HL-60 (cell line): ENCODE data around the gene MRAS.

Experiments
- DNase-seq, 2 experiments: peaks; one replicate each; pipeline ENCODE4 v3.0.0-alpha.2; 2010 to 2020; ENCODE audit warnings: low read depth in 1 of 2, low spot score in 1 of 2
- H3K27ac ChIP-seq: fragments of 250-450 bp; sonication (Bioruptor Pico); replicated peaks from 2 replicates; pipeline ENCODE4 v1.5.1; 2020; ENCODE audit warnings: mild to moderate bottlenecking, moderate library complexity
- H3K27me3 ChIP-seq: fragments of 250-450 bp; sonication (Bioruptor Pico); 2 replicates; pipeline ENCODE4 v1.5.1; 2021; ENCODE audit warnings: mild to moderate bottlenecking, moderate library complexity; ENCODE audit not compliant: insufficient read depth, poor library complexity, severe bottlenecking
- H3K4me3 ChIP-seq: replicated peaks from 2 replicates; pipeline ENCODE4 v1.5.1; 2011; ENCODE audit warnings: mild to moderate bottlenecking, control low read depth, low read length; ENCODE audit not compliant: insufficient read depth
- GABPA ChIP-seq: IDR thresholded peaks from 2 replicates; pipeline ENCODE4 v1.6.1; 2012; ENCODE audit warnings: low read depth
- POLR2AphosphoS5 ChIP-seq: IDR thresholded peaks from 2 replicates; pipeline ENCODE4 v1.6.1; 2012; ENCODE audit warnings: low read depth
- SPI1 ChIP-seq: IDR thresholded peaks from 2 replicates; pipeline ENCODE4 v1.6.1; 2012; ENCODE audit warnings: low read depth, mild to moderate bottlenecking, borderline replicate concordance
- TF ChIP-seq, protein P1 (sequence below): IDR thresholded peaks from 2 replicates; pipeline ENCODE4 v1.6.1; 2012; ENCODE audit warnings: low read depth; ENCODE audit not compliant: insufficient replicate concordance
- TF ChIP-seq, protein P2 (sequence below): IDR thresholded peaks from one replicate; pipeline ENCODE4 v1.5.1; 2011; ENCODE audit warnings: low read length, control low read depth, inconsistent platforms; ENCODE audit not compliant: insufficient read depth

Gene MRAS

DNA sequence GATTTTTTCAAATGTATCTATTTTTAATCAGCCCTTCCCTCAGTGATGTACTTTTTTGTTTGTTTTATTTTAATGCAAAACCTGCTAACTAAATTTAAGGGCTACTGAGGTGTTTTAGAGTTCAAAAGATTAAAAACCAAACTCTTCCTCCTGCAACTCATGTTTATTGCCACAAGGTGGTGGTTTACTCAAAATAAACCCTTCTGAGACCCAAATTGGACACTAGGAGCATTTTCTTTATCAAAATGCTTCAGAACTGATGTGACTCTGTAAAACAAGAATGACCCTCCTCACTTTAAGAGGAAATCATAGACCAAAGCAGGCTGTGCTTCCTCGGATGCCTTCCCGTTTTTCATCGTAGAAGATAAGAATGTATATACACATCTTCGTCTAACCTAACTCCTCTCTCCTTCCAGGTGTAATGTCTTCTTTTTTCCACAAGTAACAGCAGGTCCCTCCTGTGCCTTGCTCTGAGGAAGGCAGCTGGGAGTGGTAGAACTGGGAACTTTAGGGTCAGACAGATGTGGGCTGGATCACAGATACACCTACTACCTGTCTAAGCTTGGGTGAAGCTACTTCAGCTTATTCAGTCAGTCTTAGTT, 15.8 kb upstream of the MRAS start:
- peaks cover 37% of the 10 kb centered on the region for H3K27me3 ChIP-seq
- no peak overlapping the region for H3K4me3 ChIP-seq
- DNase-seq = no peak
- no peak overlapping the region for H3K27ac ChIP-seq
- TF ChIP-seq POLR2AphosphoS5 = no peak
- no peak for TF ChIP-seq SPI1
- TF ChIP-seq, protein P1, sequence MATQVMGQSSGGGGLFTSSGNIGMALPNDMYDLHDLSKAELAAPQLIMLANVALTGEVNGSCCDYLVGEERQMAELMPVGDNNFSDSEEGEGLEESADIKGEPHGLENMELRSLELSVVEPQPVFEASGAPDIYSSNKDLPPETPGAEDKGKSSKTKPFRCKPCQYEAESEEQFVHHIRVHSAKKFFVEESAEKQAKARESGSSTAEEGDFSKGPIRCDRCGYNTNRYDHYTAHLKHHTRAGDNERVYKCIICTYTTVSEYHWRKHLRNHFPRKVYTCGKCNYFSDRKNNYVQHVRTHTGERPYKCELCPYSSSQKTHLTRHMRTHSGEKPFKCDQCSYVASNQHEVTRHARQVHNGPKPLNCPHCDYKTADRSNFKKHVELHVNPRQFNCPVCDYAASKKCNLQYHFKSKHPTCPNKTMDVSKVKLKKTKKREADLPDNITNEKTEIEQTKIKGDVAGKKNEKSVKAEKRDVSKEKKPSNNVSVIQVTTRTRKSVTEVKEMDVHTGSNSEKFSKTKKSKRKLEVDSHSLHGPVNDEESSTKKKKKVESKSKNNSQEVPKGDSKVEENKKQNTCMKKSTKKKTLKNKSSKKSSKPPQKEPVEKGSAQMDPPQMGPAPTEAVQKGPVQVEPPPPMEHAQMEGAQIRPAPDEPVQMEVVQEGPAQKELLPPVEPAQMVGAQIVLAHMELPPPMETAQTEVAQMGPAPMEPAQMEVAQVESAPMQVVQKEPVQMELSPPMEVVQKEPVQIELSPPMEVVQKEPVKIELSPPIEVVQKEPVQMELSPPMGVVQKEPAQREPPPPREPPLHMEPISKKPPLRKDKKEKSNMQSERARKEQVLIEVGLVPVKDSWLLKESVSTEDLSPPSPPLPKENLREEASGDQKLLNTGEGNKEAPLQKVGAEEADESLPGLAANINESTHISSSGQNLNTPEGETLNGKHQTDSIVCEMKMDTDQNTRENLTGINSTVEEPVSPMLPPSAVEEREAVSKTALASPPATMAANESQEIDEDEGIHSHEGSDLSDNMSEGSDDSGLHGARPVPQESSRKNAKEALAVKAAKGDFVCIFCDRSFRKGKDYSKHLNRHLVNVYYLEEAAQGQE = no peak
- TF ChIP-seq, protein P2, sequence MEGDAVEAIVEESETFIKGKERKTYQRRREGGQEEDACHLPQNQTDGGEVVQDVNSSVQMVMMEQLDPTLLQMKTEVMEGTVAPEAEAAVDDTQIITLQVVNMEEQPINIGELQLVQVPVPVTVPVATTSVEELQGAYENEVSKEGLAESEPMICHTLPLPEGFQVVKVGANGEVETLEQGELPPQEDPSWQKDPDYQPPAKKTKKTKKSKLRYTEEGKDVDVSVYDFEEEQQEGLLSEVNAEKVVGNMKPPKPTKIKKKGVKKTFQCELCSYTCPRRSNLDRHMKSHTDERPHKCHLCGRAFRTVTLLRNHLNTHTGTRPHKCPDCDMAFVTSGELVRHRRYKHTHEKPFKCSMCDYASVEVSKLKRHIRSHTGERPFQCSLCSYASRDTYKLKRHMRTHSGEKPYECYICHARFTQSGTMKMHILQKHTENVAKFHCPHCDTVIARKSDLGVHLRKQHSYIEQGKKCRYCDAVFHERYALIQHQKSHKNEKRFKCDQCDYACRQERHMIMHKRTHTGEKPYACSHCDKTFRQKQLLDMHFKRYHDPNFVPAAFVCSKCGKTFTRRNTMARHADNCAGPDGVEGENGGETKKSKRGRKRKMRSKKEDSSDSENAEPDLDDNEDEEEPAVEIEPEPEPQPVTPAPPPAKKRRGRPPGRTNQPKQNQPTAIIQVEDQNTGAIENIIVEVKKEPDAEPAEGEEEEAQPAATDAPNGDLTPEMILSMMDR = peak; percentile 16
- TF ChIP-seq GABPA = no peak

DNA sequence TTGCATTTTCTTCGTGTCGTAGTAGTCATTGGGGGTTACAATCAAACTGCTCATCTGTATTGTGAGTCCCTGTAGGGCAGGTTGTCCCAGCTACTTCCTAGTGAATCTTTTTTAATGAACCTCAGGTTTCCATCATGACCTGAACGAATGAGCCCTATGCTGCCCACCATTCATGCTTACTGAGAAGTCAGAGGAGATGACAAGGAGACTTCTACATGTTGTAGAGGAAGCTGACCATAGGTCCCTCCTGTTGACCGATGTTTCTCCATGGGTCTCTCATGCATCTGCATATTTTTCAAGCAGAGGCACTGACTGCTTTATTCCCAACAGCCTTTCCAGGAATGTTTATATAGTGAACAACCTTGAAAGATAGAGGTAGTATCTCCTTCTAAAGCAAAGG, 13.8 kb upstream of the MRAS start:
- peaks cover 30% of the 10 kb centered on the region for H3K27me3 ChIP-seq
- no peak for DNase-seq
- TF ChIP-seq, protein P1 = no peak
- no peak for TF ChIP-seq POLR2AphosphoS5
- no peak overlapping the region for H3K27ac ChIP-seq
- no peak overlapping the region for H3K4me3 ChIP-seq

DNA sequence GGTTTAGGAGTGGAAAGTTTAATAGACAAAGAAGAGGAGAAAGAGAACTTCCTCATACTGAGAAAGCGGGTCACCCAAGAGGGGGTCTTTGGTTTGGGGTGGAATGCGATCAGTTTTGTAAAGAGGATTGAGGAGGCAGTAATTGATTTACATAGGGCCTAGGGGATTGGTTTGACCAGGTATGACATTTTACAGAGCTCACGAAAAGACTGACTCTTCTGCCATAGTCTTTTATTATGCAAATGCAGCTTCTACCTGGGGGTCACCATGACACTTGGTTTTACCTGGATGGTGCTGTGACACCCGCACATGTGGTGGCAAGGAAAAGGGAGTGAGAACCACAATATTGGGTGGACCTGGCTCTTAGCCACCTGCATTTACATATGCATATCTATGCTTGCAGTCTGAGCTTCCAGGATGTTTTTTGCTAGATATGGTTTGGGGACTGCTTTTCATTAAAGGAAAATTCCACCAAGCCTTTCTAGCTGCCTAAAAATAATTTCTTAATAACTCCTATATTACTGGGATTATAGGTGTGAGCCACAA, 11.9 kb upstream of the MRAS start:
- no peak for DNase-seq
- no peak for TF ChIP-seq POLR2AphosphoS5
- TF ChIP-seq, protein P1 = no peak
- TF ChIP-seq, protein P2 = no peak
- peaks cover 16% of the 10 kb centered on the region for H3K27me3 ChIP-seq
- H3K27ac ChIP-seq = no peak overlapping the region
- no peak overlapping the region for H3K4me3 ChIP-seq

DNA sequence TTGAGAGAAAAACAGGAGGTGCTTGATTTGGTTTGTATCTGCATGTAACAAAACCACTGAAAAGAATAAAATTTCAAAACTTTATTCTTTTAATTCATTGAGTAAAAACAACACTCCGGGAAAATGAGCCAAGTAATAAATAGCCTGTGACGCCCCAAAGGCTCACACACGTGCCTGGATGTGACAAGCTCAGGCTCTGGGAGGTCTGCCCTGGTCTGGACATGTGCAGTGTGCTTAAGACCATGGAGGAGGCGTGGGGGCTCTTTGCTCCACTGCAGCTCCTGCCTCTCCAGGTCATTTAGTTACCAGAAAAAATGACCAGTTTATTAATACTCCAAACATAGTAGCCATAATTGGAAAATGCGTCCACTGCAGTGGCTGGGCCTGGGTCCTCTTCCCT, 10.1 kb upstream of the MRAS start:
- Histone ChIP-seq H3K27me3 (peaks cover 17% of the 10 kb centered on the region), H3K27ac (no peak overlapping the region), H3K4me3 (no peak overlapping the region)
- no peak for DNase-seq
- TF ChIP-seq SPI1 = no peak
- TF ChIP-seq, protein P1 = no peak
- TF ChIP-seq POLR2AphosphoS5 = no peak
- no peak for TF ChIP-seq GABPA
